ENCODE data around the gene MSH6. TPM values are rescaled to one million over a fixed set of nuclear protein-coding genes. Genes with fewer than 3 reads are reported as not detected.

Gene MSH6
- total and polyA plus RNA-seq, 9 of the 15 experiments (the other 6 are each of a cell fraction or from before 2014, with no cell fraction given) = 15.3 to 147 (median 80.5) TPM

- no peak for FAIRE-seq
Measured at GRCh38 chr2:47808614-47809013, 25.7 kb downstream of the MSH6 start.

GRCh38 chr2:47809903-47810302 lies 27.0 kb downstream of the MSH6 start:
- Histone ChIP-seq H3K36me3 (ENCODE audit: control insufficient read depth, insufficient read depth, low read length) (peaks cover 93% of the 10 kb centered on the region), H3K79me2 (ENCODE audit: control insufficient read depth, insufficient read depth, low read length) (no peaks in the 10 kb centered on the region), H3K4me2 (ENCODE audit: insufficient read depth, low read length) (no peak overlapping the region), H3K4me3 (no peak overlapping the region), H3K27ac (ENCODE audit: extremely low read depth, low read depth, low read length) (no peak overlapping the region), H3K9me1 (ENCODE audit: control insufficient read depth, insufficient read depth, low read length) (no peaks in the 10 kb centered on the region), H2AFZ (ENCODE audit: low read depth, low read length) (no peak overlapping the region), H3K9ac (ENCODE audit: insufficient read depth in 1 of 2, low read depth in 2 of 2, low read length in 2 of 2) (no peak overlapping the region), H4K20me1 (replicated peaks; ENCODE audit: control insufficient read depth, insufficient read depth, low read length) (no peaks in the 10 kb centered on the region), H3K4me1 (replicated peaks in 1 of 2; ENCODE audit: control insufficient read depth in 2 of 2, insufficient read depth in 2 of 2, low read length in 2 of 2) (no peaks in the 10 kb centered on the region), H3K27me3 (ENCODE audit: control insufficient read depth in 2 of 2, insufficient read depth in 2 of 2, low read length in 2 of 2) (no peaks in the 10 kb centered on the region), H3K9me3 (replicated peaks; ENCODE audit: control insufficient read depth, insufficient read depth, low read depth, low read length) (no peaks in the 10 kb centered on the region)
- intact Hi-C loops (cut with micrococcal nuclease) (no loop called here), in situ Hi-C loops (cut with MboI) (no loop called here)
- 93% methylated on average over 2 of the region's 2 CpGs for WGBS (ENCODE audit: insufficient coverage, low coverage, missing lambda C conversion rate)
- no TSS peak for BruUV-seq (replicated peaks)
- ChIA-PET POLR2A (no interaction called here), CTCF (ENCODE audit: low intra/inter-chr PET ratio) (no interaction called here)
- TF ChIP-seq C11orf30 (IDR thresholded peaks at IDR 0.05; ENCODE audit: low read depth) (peak; percentile 15; the same call in 1 of the 2 replicates), ELF1 (tag; IDR thresholded peaks at IDR 0.05) (0 out of 2 replicates have a peak, but pooled peaks have one; percentile 18), SMARCA5 (IDR thresholded peaks at IDR 0.05) (no peak)
- DNase-seq (ENCODE audit: extremely low read depth in 1 of 4, low spot score in 3 of 4) (no peak), ATAC-seq (no peak), FAIRE-seq (no peak)

More at GRCh38 chr2:47808614-47809013, 25.7 kb downstream of the MSH6 start:
- intact Hi-C loops (cut with micrococcal nuclease) (no loop called here), in situ Hi-C loops (cut with MboI) (no loop called here)
- WGBS (ENCODE audit: insufficient coverage, low coverage, missing lambda C conversion rate) = 77% methylated on average over 4 of the region's 4 CpGs
- no peak overlapping the region for H3K9ac ChIP-seq (ENCODE audit: insufficient read depth in 1 of 2, low read depth in 2 of 2, low read length in 2 of 2)
- peaks cover 96% of the 10 kb centered on the region for H3K36me3 ChIP-seq (ENCODE audit: control insufficient read depth, insufficient read depth, low read length)
- no peak for ATAC-seq
- ChIA-PET CTCF (ENCODE audit: low intra/inter-chr PET ratio) (no interaction called here), POLR2A (interaction anchor here (1.3 to 2.6 kb wide), 2 partner anchors 12 to 34 kb away, joined by 5 to 8 read pairs; no protein-coding TSS in a partner anchor)
- no peak overlapping the region for H3K27ac ChIP-seq (ENCODE audit: extremely low read depth, low read depth, low read length)
- peaks cover 2% of the 10 kb centered on the region; the same call in 1 of the 2 replicates for H3K9me3 ChIP-seq (replicated peaks; ENCODE audit: control insufficient read depth, insufficient read depth, low read depth, low read length)
- H3K9me1 ChIP-seq (ENCODE audit: control insufficient read depth, insufficient read depth, low read length) = no peaks in the 10 kb centered on the region
- H4K20me1 ChIP-seq (replicated peaks; ENCODE audit: control insufficient read depth, insufficient read depth, low read length) = no peaks in the 10 kb centered on the region
- no peak overlapping the region for H3K4me2 ChIP-seq (ENCODE audit: insufficient read depth, low read length)
- 0 out of 3 replicates have a peak, but pooled peaks cover 2% of the 10 kb centered on the region for H3K79me2 ChIP-seq (ENCODE audit: control insufficient read depth, insufficient read depth, low read length)
- no peak overlapping the region for H3K4me3 ChIP-seq
- H3K27me3 ChIP-seq (ENCODE audit: control insufficient read depth in 2 of 2, insufficient read depth in 2 of 2, low read length in 2 of 2) = no peaks in the 10 kb centered on the region
- no peaks in the 10 kb centered on the region for H3K4me1 ChIP-seq (replicated peaks in 1 of 2; ENCODE audit: control insufficient read depth in 2 of 2, insufficient read depth in 2 of 2, low read length in 2 of 2)
- TSS peak; percentile 3 for BruUV-seq (replicated peaks)
- H2AFZ ChIP-seq (ENCODE audit: low read depth, low read length) = no peak overlapping the region
- no peak for DNase-seq (ENCODE audit: extremely low read depth in 1 of 4, low spot score in 3 of 4)
- TF ChIP-seq CEBPB (tag; IDR thresholded peaks at IDR 0.05) = peak; percentile 36
- no peak for TF ChIP-seq ZNF583 (CRISPR knock-in tag; IDR thresholded peaks at IDR 0.05)
